HUES6 (cell line): Measurements from ENCODE around the gene CEP131.

Source experiments
- H3K27ac ChIP-seq: 2 replicates; pipeline ENCODE4 v1.7.0; 2013; ENCODE audit warnings: low read depth, mild to moderate bottlenecking, low read length, inconsistent platforms
- H3K27me3 ChIP-seq: 2 replicates; pipeline ENCODE4 v1.6.1; 2013; ENCODE audit warnings: low read length; ENCODE audit not compliant: control insufficient read depth, insufficient read depth
- H3K36me3 ChIP-seq: 2 replicates; pipeline ENCODE4 v1.6.1; 2013; ENCODE audit warnings: low read length; ENCODE audit not compliant: control insufficient read depth, insufficient read depth
- H3K4me1 ChIP-seq: 2 replicates; pipeline ENCODE4 v1.6.1; 2013; ENCODE audit warnings: low read length; ENCODE audit not compliant: control insufficient read depth, insufficient read depth
- H3K4me3 ChIP-seq: 2 replicates; pipeline ENCODE4 v1.5.1; 2013; ENCODE audit warnings: low read depth, low read length
- H3K9ac ChIP-seq: one replicate; pipeline ENCODE4 v1.6.1; 2013; ENCODE audit warnings: mild to moderate bottlenecking, low read length
- H3K9me3 ChIP-seq: 2 replicates; pipeline ENCODE4 v1.6.1; 2013; ENCODE audit warnings: low read depth, low read length; ENCODE audit not compliant: control insufficient read depth, insufficient read depth

The CEP131 gene

DNA sequence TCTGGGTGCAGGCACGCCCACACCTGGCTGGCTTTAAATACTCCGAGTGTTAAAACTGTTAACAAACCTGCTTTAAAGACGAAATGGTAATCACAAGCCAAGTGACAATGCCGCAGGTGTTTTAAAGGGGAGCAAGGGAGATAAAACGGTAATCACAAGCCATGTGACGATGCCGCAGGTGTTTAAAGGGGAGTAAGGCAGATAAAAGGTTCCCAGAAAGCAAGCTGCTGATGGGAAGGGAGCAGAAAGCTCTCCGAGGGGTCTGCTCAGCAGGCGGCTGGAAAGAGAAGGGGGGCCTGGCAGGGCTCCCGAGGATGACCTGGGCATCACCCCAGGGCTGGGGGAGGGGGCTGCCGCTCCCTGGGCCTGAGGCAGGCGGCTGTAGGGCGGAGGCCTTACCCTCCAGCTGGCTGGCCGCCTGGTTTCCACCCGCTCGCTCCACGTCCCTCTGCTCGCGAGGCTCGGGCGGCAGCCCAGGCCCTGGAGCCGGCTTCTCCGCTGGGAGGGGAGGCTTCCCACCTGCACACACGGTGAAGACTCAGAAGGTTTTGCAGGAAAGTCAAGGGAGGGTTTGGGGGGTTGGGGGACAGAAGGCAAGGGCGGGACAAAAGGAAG is 28.4 kb upstream of the CEP131 start:
- Histone ChIP-seq H3K9me3 (0 out of 2 replicates have a peak, but pooled peaks cover 3% of the 10 kb centered on the region), H3K27me3 (no peaks in the 10 kb centered on the region), H3K4me3 (no peak overlapping the region), H3K27ac (no peak overlapping the region), H3K36me3 (peaks cover 9% of the 10 kb centered on the region; the same call in 1 of the 2 replicates), H3K9ac (no peak overlapping the region), H3K4me1 (peaks cover 9% of the 10 kb centered on the region; the same call in 1 of the 2 replicates)

- Histone ChIP-seq H3K27me3 (no peaks in the 10 kb centered on the region), H3K36me3 (peaks cover 9% of the 10 kb centered on the region; the same call in 1 of the 2 replicates), H3K27ac (no peak overlapping the region), H3K9ac (no peak overlapping the region), H3K4me3 (no peak overlapping the region), H3K4me1 (peaks cover 9% of the 10 kb centered on the region; the same call in 1 of the 2 replicates), H3K9me3 (0 out of 2 replicates have a peak, but pooled peaks cover 3% of the 10 kb centered on the region)
Measured at GRCh38 chr17:81250286-81251093, 27.7 kb upstream of the CEP131 start.

GRCh38 chr17:81249223-81250040 is 26.7 kb upstream of the CEP131 start:
- peaks cover 2% of the 10 kb centered on the region; the same call in 1 of the 2 replicates for H3K4me1 ChIP-seq
- no peaks in the 10 kb centered on the region for H3K27me3 ChIP-seq
- H3K9me3 ChIP-seq: 0 out of 2 replicates have a peak, but pooled peaks cover 3% of the 10 kb centered on the region
- H3K36me3 ChIP-seq: peaks cover 9% of the 10 kb centered on the region; the same call in 1 of the 2 replicates
- H3K27ac ChIP-seq: no peak overlapping the region
- H3K4me3 ChIP-seq: no peak overlapping the region
- no peak overlapping the region for H3K9ac ChIP-seq

GRCh38 chr17:81248649-81249048 is 25.9 kb upstream of the CEP131 start:
- Histone ChIP-seq H3K9me3 (0 out of 2 replicates have a peak, but pooled peaks cover 3% of the 10 kb centered on the region), H3K4me1 (peaks cover 2% of the 10 kb centered on the region; the same call in 1 of the 2 replicates), H3K36me3 (peaks cover 9% of the 10 kb centered on the region; the same call in 1 of the 2 replicates), H3K4me3 (no peak overlapping the region), H3K27me3 (no peaks in the 10 kb centered on the region), H3K9ac (no peak overlapping the region), H3K27ac (no peak overlapping the region)

- H3K9ac ChIP-seq: no peak overlapping the region
- H3K27me3 ChIP-seq: no peaks in the 10 kb centered on the region
- 0 out of 2 replicates have a peak, but pooled peaks cover 3% of the 10 kb centered on the region for H3K9me3 ChIP-seq
- no peak overlapping the region for H3K27ac ChIP-seq
- no peak overlapping the region for H3K4me3 ChIP-seq
- H3K4me1 ChIP-seq: peaks cover 6% of the 10 kb centered on the region
- peaks cover 9% of the 10 kb centered on the region; the same call in 1 of the 2 replicates for H3K36me3 ChIP-seq
Measured at GRCh38 chr17:81247339-81247990, 24.7 kb upstream of the CEP131 start.

DNA sequence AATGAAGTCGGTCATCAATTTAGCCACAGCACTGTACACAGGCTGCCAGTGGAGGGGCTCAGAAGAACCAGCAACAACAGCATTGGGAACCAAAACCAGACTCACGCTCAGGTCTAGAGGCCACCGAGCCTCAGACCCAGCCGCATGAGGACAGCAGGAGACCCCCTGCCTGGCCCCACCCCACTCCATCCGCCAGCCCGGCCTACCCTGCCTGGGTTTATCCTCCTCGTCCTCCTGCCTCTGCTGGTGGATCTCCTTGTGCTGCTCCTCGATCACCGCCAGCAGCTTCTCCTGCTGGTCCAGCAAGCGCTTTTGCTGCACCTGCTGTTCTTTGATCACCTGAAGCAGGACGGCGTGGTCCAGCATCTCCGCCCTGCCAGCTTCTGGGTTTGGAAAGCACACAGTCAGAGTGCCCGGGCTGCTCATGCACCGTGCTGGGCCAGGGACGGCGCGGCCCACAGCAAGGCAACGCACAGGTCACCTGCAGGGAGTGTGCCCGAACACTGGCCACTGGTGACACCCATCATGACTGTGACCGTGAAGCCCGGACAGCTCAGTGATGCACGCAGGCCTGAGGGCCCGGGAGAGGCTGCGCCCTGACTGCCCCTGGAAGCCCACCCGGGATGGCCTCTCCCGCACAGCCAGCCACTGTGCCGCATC is 24.0 kb upstream of the CEP131 start:
- Histone ChIP-seq H3K4me1 (peaks cover 5% of the 10 kb centered on the region; the same call in 1 of the 2 replicates), H3K9me3 (0 out of 2 replicates have a peak, but pooled peaks cover 3% of the 10 kb centered on the region), H3K27me3 (no peaks in the 10 kb centered on the region), H3K9ac (no peak overlapping the region), H3K4me3 (no peak overlapping the region), H3K27ac (no peak overlapping the region), H3K36me3 (peaks cover 9% of the 10 kb centered on the region; the same call in 1 of the 2 replicates)

GRCh38 chr17:81246343-81246670 is 23.5 kb upstream of the CEP131 start:
- Histone ChIP-seq H3K4me1 (peaks cover 7% of the 10 kb centered on the region), H3K36me3 (peaks cover 11% of the 10 kb centered on the region), H3K27ac (no peak overlapping the region), H3K4me3 (no peak overlapping the region), H3K27me3 (no peaks in the 10 kb centered on the region), H3K9me3 (0 out of 2 replicates have a peak, but pooled peaks cover 3% of the 10 kb centered on the region), H3K9ac (no peak overlapping the region)

- H3K4me3 ChIP-seq: no peak overlapping the region
- no peak overlapping the region for H3K27ac ChIP-seq
- H3K27me3 ChIP-seq: no peaks in the 10 kb centered on the region
- no peak overlapping the region for H3K9ac ChIP-seq
- H3K36me3 ChIP-seq: peaks cover 16% of the 10 kb centered on the region
- H3K9me3 ChIP-seq: 0 out of 2 replicates have a peak, but pooled peaks cover 3% of the 10 kb centered on the region
- peaks cover 10% of the 10 kb centered on the region for H3K4me1 ChIP-seq
Measured at GRCh38 chr17:81245665-81246342, 23.0 kb upstream of the CEP131 start.

GRCh38 chr17:81245024-81245664 is 22.4 kb upstream of the CEP131 start:
- Histone ChIP-seq H3K4me1 (peaks cover 11% of the 10 kb centered on the region), H3K27me3 (no peaks in the 10 kb centered on the region)

More at GRCh38 chr17:81245024-81245664, 22.4 kb upstream of the CEP131 start:
- no peak overlapping the region for H3K27ac ChIP-seq
- 0 out of 2 replicates have a peak, but pooled peaks cover 3% of the 10 kb centered on the region for H3K9me3 ChIP-seq
- H3K9ac ChIP-seq: no peak overlapping the region
- no peak overlapping the region for H3K4me3 ChIP-seq
- H3K36me3 ChIP-seq: peaks cover 16% of the 10 kb centered on the region
